Stimulated activated naive CD8-positive, alpha-beta T cell treated with anti-CD3 and anti-CD28 coated beads, Interleukin-15, Interleukin-2, amounts not matched to agents 100 U/mL and 50 U/mL, for 24 hours (primary cell): Measurements from ENCODE around the gene PGP.
"Not testable (repeated sequence)": the region's sequence is repeated elsewhere in the genome, so short reads cannot be mapped to it uniquely, and the experiment has no call there.

Experiments used
- ATAC-seq: fragments of 150-1000 bp; cut with Tn5 transposase; one replicate; pipeline ENCODE4 v1.10.0; 2021
- DNase-seq: peaks from one replicate; pipeline ENCODE4 v3.0.0; 2021

Gene PGP

GRCh38 chr16:2214719-2214968 lies at the start of gene PGP:
Gene PGP (minus strand): TSS chr16:2214840. CDS start chr16:2214777, 63 bp downstream.
- DNase-seq: no peak
- no peak for ATAC-seq

- ATAC-seq, DNase-seq: not testable (repeated sequence)
Observed at GRCh38 chr16:2263026-2263425, 48.4 kb upstream of the PGP start.

GRCh38 chr16:2260250-2260649 lies 45.6 kb upstream of the PGP start:
- DNase-seq (no peak), ATAC-seq (no peak)

GRCh38 chr16:2258530-2258929 lies 43.9 kb upstream of the PGP start:
- DNase-seq, ATAC-seq: not testable (repeated sequence)

GRCh38 chr16:2257726-2258125 lies 43.1 kb upstream of the PGP start:
- DNase-seq (no peak), ATAC-seq (no peak)

- DNase-seq: no peak
- ATAC-seq: no peak
Observed at GRCh38 chr16:2256531-2257140, 42.0 kb upstream of the PGP start.

- no peak for DNase-seq
- no peak for ATAC-seq
Observed at GRCh38 chr16:2253293-2253692, 38.7 kb upstream of the PGP start.

- DNase-seq (no peak), ATAC-seq (no peak)
Observed at GRCh38 chr16:2252806-2253148, 38.1 kb upstream of the PGP start.

GRCh38 chr16:2251296-2252111 lies 36.9 kb upstream of the PGP start, which contains the start of gene ECI1:
Gene ECI1 (minus strand): TSS chr16:2251587. CDS start chr16:2251566, 21 bp downstream.
- ATAC-seq (peak; percentile 90), DNase-seq (peak; percentile 92)

- DNase-seq (peak; percentile 48), ATAC-seq (peak; percentile 1)
Observed at GRCh38 chr16:2250652-2251295, 36.1 kb upstream of the PGP start.

GRCh38 chr16:2246301-2246885 lies 31.8 kb upstream of the PGP start:
- DNase-seq: no peak
- no peak for ATAC-seq

- no peak for ATAC-seq
Observed at GRCh38 chr16:2244926-2245795, 30.5 kb upstream of the PGP start.

GRCh38 chr16:2244301-2244700 lies 29.7 kb upstream of the PGP start:
- ATAC-seq (no peak), DNase-seq (no peak)

More at GRCh38 chr16:2244926-2245795, 30.5 kb upstream of the PGP start:
- DNase-seq: no peak

GRCh38 chr16:2243781-2244180 lies 29.1 kb upstream of the PGP start:
- ATAC-seq: no peak
- no peak for DNase-seq

GRCh38 chr16:2243031-2243528 lies 28.4 kb upstream of the PGP start:
- ATAC-seq (no peak), DNase-seq (no peak)

GRCh38 chr16:2242598-2242997 lies 28.0 kb upstream of the PGP start:
- no peak for DNase-seq
- ATAC-seq: no peak

- DNase-seq, ATAC-seq: not testable (repeated sequence)
Observed at GRCh38 chr16:2240331-2240730, 25.7 kb upstream of the PGP start.

GRCh38 chr16:2238838-2239675 lies 24.4 kb upstream of the PGP start:
- ATAC-seq (peak; percentile 4), DNase-seq (no peak)

GRCh38 chr16:2238150-2238837 lies 23.7 kb upstream of the PGP start:
- peak; percentile 2 for ATAC-seq
- DNase-seq: no peak

GRCh38 chr16:2237493-2238149 lies 23.0 kb upstream of the PGP start:
- DNase-seq: no peak
- no peak for ATAC-seq
